K562 (cell line): ENCODE data around the gene SPTBN4. TPM values are rescaled to one million over a fixed set of nuclear protein-coding genes. Genes with fewer than 3 reads are reported as not detected.

Experiments
- ATAC-seq: fragments of 200-7000 bp; cut with Tn5 transposase; 3 replicates; pipeline ENCODE4 v1.9.1; 2020; ENCODE audit warnings: moderate library complexity
- BruUV-seq: library from RNA; stranded (reverse); fragments of 400-500 nt; replicated peaks from 2 replicates; lab custom pipeline; 2021; lab: Mats Ljungman, UMichigan
- CTCF ChIA-PET: fragments of 300-600 bp; formaldehyde crosslinking; extraction: SDS; loops from one replicate; lab custom pipeline; 2021; ENCODE audit warnings: low intra/inter-chr PET ratio; lab: Yijun Ruan, JAX
- POLR2A ChIA-PET: fragments of 300-600, 350-650 bp; sonication (Branson Sonifier 250); formaldehyde crosslinking; extraction: SDS; loops from one replicate; lab custom pipeline; 2021; ENCODE audit warnings: antibody characterized with exemption, inconsistent platforms; lab: Yijun Ruan, JAX
- DNase-seq, 4 experiments: peaks; one replicate each; pipeline versions ENCODE4 v3.0.0 to v3.0.0-alpha.2; 2011 to 2018; ENCODE audit warnings: low spot score in 3 of 4, mixed read lengths in 3 of 4; ENCODE audit errors: extremely low read depth in 1 of 4
- FAIRE-seq: peaks from 2 replicates; lab custom pipeline; 2011; peaks lifted over from hg19 to GRCh38; lab: Jason Lieb, UNC
- H2AFZ ChIP-seq: 2 replicates; pipeline ENCODE4 v1.6.0; 2011; ENCODE audit warnings: low read depth, low read length, control low read depth, inconsistent platforms
- H3K27ac ChIP-seq: fragments of 200-600 bp; 3 replicates; pipeline ENCODE4 v1.8.0; 2011; ENCODE audit warnings: low read depth, mild to moderate bottlenecking, control low read depth, inconsistent platforms, low read length, moderate library complexity, mixed read lengths; ENCODE audit errors: extremely low read depth
- H3K27me3 ChIP-seq, 2 experiments: fragments of 300-600 bp in 1 of 2; 2 replicates in 1 of 2; 3 replicates in 1 of 2; pipeline versions ENCODE4 v1.6.0 to v1.8.0; 2011; ENCODE audit warnings: inconsistent platforms in 2 of 2, low read length in 2 of 2, mild to moderate bottlenecking in 1 of 2, mixed read lengths in 1 of 2, moderate library complexity in 1 of 2; ENCODE audit not compliant: control insufficient read depth in 2 of 2, insufficient read depth in 2 of 2
- H3K36me3 ChIP-seq: fragments of 300-600 bp; 3 replicates; pipeline ENCODE4 v1.8.0; 2011; ENCODE audit warnings: mild to moderate bottlenecking, low read length, inconsistent platforms; ENCODE audit not compliant: control insufficient read depth, insufficient read depth
- H3K4me1 ChIP-seq, 2 experiments: fragments of 200-600 bp in 1 of 2; replicated peaks in 1 of 2; 2 replicates in 1 of 2; 3 replicates in 1 of 2; pipeline versions ENCODE4 v1.5.1 to v1.8.0; 2011; ENCODE audit warnings: inconsistent platforms in 2 of 2, low read length in 2 of 2, mild to moderate bottlenecking in 1 of 2, mixed read lengths in 1 of 2, moderate library complexity in 1 of 2; ENCODE audit not compliant: control insufficient read depth in 2 of 2, insufficient read depth in 2 of 2
- H3K4me2 ChIP-seq: 2 replicates; pipeline ENCODE4 v1.6.1; 2011; ENCODE audit warnings: low read length, control low read depth, inconsistent platforms, mixed read lengths; ENCODE audit not compliant: insufficient read depth
- H3K4me3 ChIP-seq: fragments of 200-600 bp; sonication (generic), shearing (Covaris generic); 2 replicates; pipeline ENCODE4 v1.5.1; 2016; ENCODE audit warnings: control low read depth, inconsistent platforms
- H3K79me2 ChIP-seq: fragments of 200-600 bp; 3 replicates; pipeline ENCODE4 v1.8.0; 2011; ENCODE audit warnings: low read length, inconsistent platforms; ENCODE audit not compliant: control insufficient read depth, insufficient read depth
- H3K9ac ChIP-seq, 2 experiments: 2 replicates each; pipeline versions ENCODE4 v1.6.0 to v1.6.1; 2011; ENCODE audit warnings: low read depth in 2 of 2, low read length in 2 of 2, control low read depth in 1 of 2, inconsistent platforms in 1 of 2, mild to moderate bottlenecking in 1 of 2, mixed read lengths in 1 of 2; ENCODE audit not compliant: insufficient read depth in 1 of 2
- H3K9me1 ChIP-seq: one replicate; pipeline ENCODE4 v1.6.0; 2011; ENCODE audit warnings: inconsistent platforms, mild to moderate bottlenecking, low read length, moderate library complexity; ENCODE audit not compliant: control insufficient read depth, insufficient read depth
- H3K9me3 ChIP-seq: replicated peaks from 2 replicates; pipeline ENCODE4 v1.5.1; 2011; ENCODE audit warnings: low read depth, low read length, inconsistent platforms; ENCODE audit not compliant: control insufficient read depth, insufficient read depth
- H4K20me1 ChIP-seq: replicated peaks from 2 replicates; pipeline ENCODE4 v1.6.1; 2011; ENCODE audit warnings: low read length, inconsistent platforms, mixed read lengths; ENCODE audit not compliant: control insufficient read depth, insufficient read depth
- ASH1L ChIP-seq: fragments of 450-650 bp; IDR thresholded peaks from 2 replicates; pipeline ENCODE4 v1.6.1; 2018; ENCODE audit warnings: borderline replicate concordance, mild to moderate bottlenecking, low read depth; ENCODE audit not compliant: partially characterized antibody
- CTCFL ChIP-seq: IDR thresholded peaks from 2 replicates; pipeline ENCODE4 v1.6.1; 2011; ENCODE audit warnings: borderline replicate concordance, low read depth, mild to moderate bottlenecking, moderate library complexity, low read length; ENCODE audit not compliant: insufficient read depth, poor library complexity, severe bottlenecking
- GABPA ChIP-seq: fragments of 200-800 bp; sonication (Bioruptor generic); conservative IDR thresholded peaks from 2 replicates; pipeline ENCODE4 v1.6.1; 2016; ENCODE audit warnings: low read depth, missing genetic modification characterization, missing compliant biosample characterization
- USF1 ChIP-seq: sonication (generic); formaldehyde crosslinking; IDR thresholded peaks from 2 replicates; pipeline ENCODE4 v1.9.0; 2022; ENCODE audit warnings: mild to moderate bottlenecking, missing genetic modification reagents
- USF2 ChIP-seq: sonication (generic); formaldehyde crosslinking; IDR thresholded peaks from 2 replicates; pipeline ENCODE4 v1.5.0; 2020; ENCODE audit warnings: missing genetic modification reagents
- ZBTB33 ChIP-seq: sonication (generic); formaldehyde crosslinking; IDR thresholded peaks from 2 replicates; pipeline ENCODE4 v1.8.1; 2023; ENCODE audit warnings: mild to moderate bottlenecking, missing genetic modification reagents
- ZFP36 ChIP-seq: fragments of 150-350 bp; IDR thresholded peaks from 2 replicates; pipeline ENCODE4 v1.6.1; 2018; ENCODE audit warnings: low read length, low read depth; ENCODE audit not compliant: partially characterized antibody
- WGBS: fragments of 100-300 bp; shearing (Covaris generic); methylation state at CpG from one replicate; pipeline ENCODE4 v1.1.6; 2016; ENCODE audit warnings: low coverage, mixed read lengths; ENCODE audit not compliant: insufficient coverage; ENCODE audit errors: missing lambda C conversion rate; 5-methylcytosine and 5-hydroxymethylcytosine counted together
- in situ Hi-C: fragments of 300-500 bp; cut with MboI; formaldehyde crosslinking; loops from 4 replicates; pipeline ENCODE4 v1.15.0; 2018; ENCODE audit warnings: inconsistent platforms, mixed read lengths
- intact Hi-C: fragments of 100-400 bp; cut with micrococcal nuclease; formaldehyde crosslinking; loops from 2 replicates; pipeline ENCODE4 v1.14.2; 2022
- polyA plus RNA-seq, 8 experiments: library from polyadenylated mRNA; depleted of rRNA in 4 of 8; stranded (reverse) in 5 of 8; unstranded in 3 of 8; fragments of >200 nt; fragmentation: Nextera tagmentation in 2 of 8; fragmentation: Illumina TruSeq in 1 of 8; extraction: Ambion mirVana in 2 of 8; extraction: Trizol in 1 of 8; gene quantifications; 2 replicates each; pipeline versions ENCODE4 v1.2.1 to v1.2.3, GENCODE V29; 2011 to 2014; ENCODE audit warnings: inconsistent platforms in 1 of 8, missing spikeins in 1 of 8
- total RNA-seq, 7 experiments: library from RNA; depleted of rRNA in 6 of 7; stranded (reverse); fragments of >200 nt in 6 of 7; fragmentation: Illumina TruSeq in 2 of 7; extraction: Trizol in 2 of 7; gene quantifications; 2 replicates each; pipeline versions ENCODE4 v1.2.1 to v1.2.3, GENCODE V29; 2011 to 2021; ENCODE audit warnings: low replicate concordance in 1 of 7
- TF ChIP-seq, protein P1 (sequence below), 2 experiments: IDR thresholded peaks; 2 replicates each; pipeline ENCODE4 v1.6.1; 2011; ENCODE audit warnings: borderline replicate concordance in 1 of 2, control low read depth in 1 of 2, low read depth in 1 of 2, low read length in 1 of 2, mild to moderate bottlenecking in 1 of 2, mixed read lengths in 1 of 2, moderate library complexity in 1 of 2; ENCODE audit not compliant: insufficient read depth in 1 of 2, insufficient read length in 1 of 2, poor library complexity in 1 of 2, severe bottlenecking in 1 of 2; ENCODE audit errors: extremely low read depth in 1 of 2

Gene SPTBN4
- total and polyA plus RNA-seq, 9 of the 15 experiments (the other 6 are each of a cell fraction or from before 2014, with no cell fraction given), result 0.01 to 1.5 (median 0.86) TPM

- Histone ChIP-seq H3K79me2 (no peaks in the 10 kb centered on the region), H3K9ac (no peak overlapping the region; a peak in 1 of 4 replicates), H3K4me2 (no peak overlapping the region), H3K4me1 (peaks cover 6 to 10% of the 10 kb centered on the region in 2 experiments; a peak in 3 of 5 replicates), H4K20me1 (no peaks in the 10 kb centered on the region), H3K4me3 (no peak overlapping the region), H2AFZ (no peak overlapping the region), H3K27ac (no peak overlapping the region), H3K36me3 (no peaks in the 10 kb centered on the region), H3K27me3 (no peaks in the 10 kb centered on the region), H3K9me3 (no peaks in the 10 kb centered on the region), H3K9me1 (no peaks in the 10 kb centered on the region)
- ChIA-PET POLR2A (interaction anchor here (0.6 to 0.9 kb wide), 2 partner anchors 9 to 70 kb away, joined by 3 read pairs; no protein-coding TSS in a partner anchor), CTCF (no interaction called here)
- no TSS peak for BruUV-seq
- intact Hi-C loops (no loop called here), in situ Hi-C loops (no loop called here)
- DNase-seq, result no peak
- ATAC-seq, result no peak
- FAIRE-seq, result no peak
- WGBS, result 77% methylated on average over 22 of the region's 105 CpGs
- TF ChIP-seq GABPA (tag) (no peak), USF1 (CRISPR knock-in tag) (0 out of 2 replicates have a peak, but pooled peaks have one; percentile 4), ZBTB33 (CRISPR knock-in tag) (peak; percentile 88), ZFP36 (peak; percentile 40), USF2 (CRISPR knock-in tag) (peak; percentile 35), CTCFL (no peak), ASH1L (no peak)
- TF ChIP-seq, protein P1, sequence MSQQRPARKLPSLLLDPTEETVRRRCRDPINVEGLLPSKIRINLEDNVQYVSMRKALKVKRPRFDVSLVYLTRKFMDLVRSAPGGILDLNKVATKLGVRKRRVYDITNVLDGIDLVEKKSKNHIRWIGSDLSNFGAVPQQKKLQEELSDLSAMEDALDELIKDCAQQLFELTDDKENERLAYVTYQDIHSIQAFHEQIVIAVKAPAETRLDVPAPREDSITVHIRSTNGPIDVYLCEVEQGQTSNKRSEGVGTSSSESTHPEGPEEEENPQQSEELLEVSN (IDR thresholded peaks at IDR 0.05; ENCODE audit: borderline replicate concordance in 1 of 2, extremely low read depth in 1 of 2, insufficient read depth in 1 of 2, insufficient read length in 1 of 2, low read depth in 1 of 2, low read length in 1 of 2, poor library complexity in 1 of 2, severe bottlenecking in 1 of 2), result peak in 1 of 2 experiments; percentile 10
These were observed 45.9 kb downstream of the SPTBN4 start for GRCh38 chr19:40512473-40513344.
